ENCODE data around the gene GMDS. TPM values are rescaled to one million over a fixed set of nuclear protein-coding genes. Genes with fewer than 3 reads are reported as not detected.

GMDS gene
- total and polyA plus RNA-seq, 2 experiments from 2014 or later, result 30.1 to 36.5 TPM

DNA sequence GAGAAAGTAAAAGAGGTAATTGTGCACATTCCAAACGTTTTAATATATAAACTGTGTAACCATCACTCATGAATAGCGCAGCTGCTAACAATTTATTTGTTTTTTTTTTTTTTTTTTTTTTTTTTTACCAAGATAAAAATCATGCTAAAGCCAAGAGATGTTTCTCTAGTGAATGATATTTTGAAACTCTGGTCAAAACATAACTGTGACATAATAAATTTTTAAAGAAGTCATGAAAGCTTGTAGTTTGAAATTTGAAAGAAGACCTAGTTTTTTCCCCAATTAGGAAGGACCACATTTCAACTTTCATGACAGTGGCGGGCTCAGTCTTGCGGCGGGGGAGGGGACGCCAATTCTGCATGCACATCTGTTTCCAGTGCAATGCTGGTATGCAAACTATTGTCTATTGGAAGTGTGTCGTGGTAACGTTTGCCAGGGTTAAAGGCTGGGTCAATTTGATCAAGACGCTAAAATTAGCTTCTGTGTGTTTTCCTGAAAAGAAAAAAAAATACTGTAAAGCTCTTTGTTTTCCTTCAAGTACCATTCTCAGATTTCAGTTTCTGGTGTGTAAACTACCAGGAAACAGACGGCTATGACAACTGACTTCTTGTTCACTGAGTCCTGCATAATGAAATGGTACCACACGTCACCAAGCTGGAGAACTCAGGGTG is 423.8 kb downstream of the GMDS start:
- Mint-ChIP-seq H3K4me3 (no peak overlapping the region), H3K27me3 (ENCODE audit: insufficient read depth, low read depth, poor library complexity) (peaks cover 2% of the 10 kb centered on the region), H3K9me3 (no peaks in the 10 kb centered on the region), H3K27ac (no peak overlapping the region), H3K36me3 (ENCODE audit: low read depth) (no peaks in the 10 kb centered on the region), H3K4me1 (peaks cover 17% of the 10 kb centered on the region; the same call in 2 of the 3 replicates)
- H3F3A ChIP-seq (replicated peaks; ENCODE audit: low read depth), result no peaks in the 10 kb centered on the region
- DNase-seq (ENCODE audit: low spot score) (no peak), ATAC-seq (no peak; the same call in 2 of the 3 replicates)
- H3K4me2 ChIP-seq, result peak overlapping the region; percentile 33; the same call in 1 of the 2 replicates
- H2AFZ ChIP-seq, result no peak overlapping the region
- no peaks in the 10 kb centered on the region for H3K36me3 ChIP-seq (ENCODE audit: insufficient read depth)
- H3K79me2 ChIP-seq (replicated peaks; ENCODE audit: insufficient read depth), result no peaks in the 10 kb centered on the region
- H3K27me3 ChIP-seq (ENCODE audit: insufficient read depth), result no peaks in the 10 kb centered on the region
- TF ChIP-seq POLR2AphosphoS5 (IDR thresholded peaks at IDR 0.05; ENCODE audit: low read depth) (no peak), JUNB (IDR thresholded peaks at IDR 0.05; ENCODE audit: unreplicated experiment) (no peak), EZH2 (IDR thresholded peaks at IDR 0.05; ENCODE audit: low read depth, unreplicated experiment) (no peak)
- TF ChIP-seq, protein P1, sequence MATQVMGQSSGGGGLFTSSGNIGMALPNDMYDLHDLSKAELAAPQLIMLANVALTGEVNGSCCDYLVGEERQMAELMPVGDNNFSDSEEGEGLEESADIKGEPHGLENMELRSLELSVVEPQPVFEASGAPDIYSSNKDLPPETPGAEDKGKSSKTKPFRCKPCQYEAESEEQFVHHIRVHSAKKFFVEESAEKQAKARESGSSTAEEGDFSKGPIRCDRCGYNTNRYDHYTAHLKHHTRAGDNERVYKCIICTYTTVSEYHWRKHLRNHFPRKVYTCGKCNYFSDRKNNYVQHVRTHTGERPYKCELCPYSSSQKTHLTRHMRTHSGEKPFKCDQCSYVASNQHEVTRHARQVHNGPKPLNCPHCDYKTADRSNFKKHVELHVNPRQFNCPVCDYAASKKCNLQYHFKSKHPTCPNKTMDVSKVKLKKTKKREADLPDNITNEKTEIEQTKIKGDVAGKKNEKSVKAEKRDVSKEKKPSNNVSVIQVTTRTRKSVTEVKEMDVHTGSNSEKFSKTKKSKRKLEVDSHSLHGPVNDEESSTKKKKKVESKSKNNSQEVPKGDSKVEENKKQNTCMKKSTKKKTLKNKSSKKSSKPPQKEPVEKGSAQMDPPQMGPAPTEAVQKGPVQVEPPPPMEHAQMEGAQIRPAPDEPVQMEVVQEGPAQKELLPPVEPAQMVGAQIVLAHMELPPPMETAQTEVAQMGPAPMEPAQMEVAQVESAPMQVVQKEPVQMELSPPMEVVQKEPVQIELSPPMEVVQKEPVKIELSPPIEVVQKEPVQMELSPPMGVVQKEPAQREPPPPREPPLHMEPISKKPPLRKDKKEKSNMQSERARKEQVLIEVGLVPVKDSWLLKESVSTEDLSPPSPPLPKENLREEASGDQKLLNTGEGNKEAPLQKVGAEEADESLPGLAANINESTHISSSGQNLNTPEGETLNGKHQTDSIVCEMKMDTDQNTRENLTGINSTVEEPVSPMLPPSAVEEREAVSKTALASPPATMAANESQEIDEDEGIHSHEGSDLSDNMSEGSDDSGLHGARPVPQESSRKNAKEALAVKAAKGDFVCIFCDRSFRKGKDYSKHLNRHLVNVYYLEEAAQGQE (IDR thresholded peaks at IDR 0.05; ENCODE audit: unreplicated experiment), result no peak
- TF ChIP-seq, protein P2, sequence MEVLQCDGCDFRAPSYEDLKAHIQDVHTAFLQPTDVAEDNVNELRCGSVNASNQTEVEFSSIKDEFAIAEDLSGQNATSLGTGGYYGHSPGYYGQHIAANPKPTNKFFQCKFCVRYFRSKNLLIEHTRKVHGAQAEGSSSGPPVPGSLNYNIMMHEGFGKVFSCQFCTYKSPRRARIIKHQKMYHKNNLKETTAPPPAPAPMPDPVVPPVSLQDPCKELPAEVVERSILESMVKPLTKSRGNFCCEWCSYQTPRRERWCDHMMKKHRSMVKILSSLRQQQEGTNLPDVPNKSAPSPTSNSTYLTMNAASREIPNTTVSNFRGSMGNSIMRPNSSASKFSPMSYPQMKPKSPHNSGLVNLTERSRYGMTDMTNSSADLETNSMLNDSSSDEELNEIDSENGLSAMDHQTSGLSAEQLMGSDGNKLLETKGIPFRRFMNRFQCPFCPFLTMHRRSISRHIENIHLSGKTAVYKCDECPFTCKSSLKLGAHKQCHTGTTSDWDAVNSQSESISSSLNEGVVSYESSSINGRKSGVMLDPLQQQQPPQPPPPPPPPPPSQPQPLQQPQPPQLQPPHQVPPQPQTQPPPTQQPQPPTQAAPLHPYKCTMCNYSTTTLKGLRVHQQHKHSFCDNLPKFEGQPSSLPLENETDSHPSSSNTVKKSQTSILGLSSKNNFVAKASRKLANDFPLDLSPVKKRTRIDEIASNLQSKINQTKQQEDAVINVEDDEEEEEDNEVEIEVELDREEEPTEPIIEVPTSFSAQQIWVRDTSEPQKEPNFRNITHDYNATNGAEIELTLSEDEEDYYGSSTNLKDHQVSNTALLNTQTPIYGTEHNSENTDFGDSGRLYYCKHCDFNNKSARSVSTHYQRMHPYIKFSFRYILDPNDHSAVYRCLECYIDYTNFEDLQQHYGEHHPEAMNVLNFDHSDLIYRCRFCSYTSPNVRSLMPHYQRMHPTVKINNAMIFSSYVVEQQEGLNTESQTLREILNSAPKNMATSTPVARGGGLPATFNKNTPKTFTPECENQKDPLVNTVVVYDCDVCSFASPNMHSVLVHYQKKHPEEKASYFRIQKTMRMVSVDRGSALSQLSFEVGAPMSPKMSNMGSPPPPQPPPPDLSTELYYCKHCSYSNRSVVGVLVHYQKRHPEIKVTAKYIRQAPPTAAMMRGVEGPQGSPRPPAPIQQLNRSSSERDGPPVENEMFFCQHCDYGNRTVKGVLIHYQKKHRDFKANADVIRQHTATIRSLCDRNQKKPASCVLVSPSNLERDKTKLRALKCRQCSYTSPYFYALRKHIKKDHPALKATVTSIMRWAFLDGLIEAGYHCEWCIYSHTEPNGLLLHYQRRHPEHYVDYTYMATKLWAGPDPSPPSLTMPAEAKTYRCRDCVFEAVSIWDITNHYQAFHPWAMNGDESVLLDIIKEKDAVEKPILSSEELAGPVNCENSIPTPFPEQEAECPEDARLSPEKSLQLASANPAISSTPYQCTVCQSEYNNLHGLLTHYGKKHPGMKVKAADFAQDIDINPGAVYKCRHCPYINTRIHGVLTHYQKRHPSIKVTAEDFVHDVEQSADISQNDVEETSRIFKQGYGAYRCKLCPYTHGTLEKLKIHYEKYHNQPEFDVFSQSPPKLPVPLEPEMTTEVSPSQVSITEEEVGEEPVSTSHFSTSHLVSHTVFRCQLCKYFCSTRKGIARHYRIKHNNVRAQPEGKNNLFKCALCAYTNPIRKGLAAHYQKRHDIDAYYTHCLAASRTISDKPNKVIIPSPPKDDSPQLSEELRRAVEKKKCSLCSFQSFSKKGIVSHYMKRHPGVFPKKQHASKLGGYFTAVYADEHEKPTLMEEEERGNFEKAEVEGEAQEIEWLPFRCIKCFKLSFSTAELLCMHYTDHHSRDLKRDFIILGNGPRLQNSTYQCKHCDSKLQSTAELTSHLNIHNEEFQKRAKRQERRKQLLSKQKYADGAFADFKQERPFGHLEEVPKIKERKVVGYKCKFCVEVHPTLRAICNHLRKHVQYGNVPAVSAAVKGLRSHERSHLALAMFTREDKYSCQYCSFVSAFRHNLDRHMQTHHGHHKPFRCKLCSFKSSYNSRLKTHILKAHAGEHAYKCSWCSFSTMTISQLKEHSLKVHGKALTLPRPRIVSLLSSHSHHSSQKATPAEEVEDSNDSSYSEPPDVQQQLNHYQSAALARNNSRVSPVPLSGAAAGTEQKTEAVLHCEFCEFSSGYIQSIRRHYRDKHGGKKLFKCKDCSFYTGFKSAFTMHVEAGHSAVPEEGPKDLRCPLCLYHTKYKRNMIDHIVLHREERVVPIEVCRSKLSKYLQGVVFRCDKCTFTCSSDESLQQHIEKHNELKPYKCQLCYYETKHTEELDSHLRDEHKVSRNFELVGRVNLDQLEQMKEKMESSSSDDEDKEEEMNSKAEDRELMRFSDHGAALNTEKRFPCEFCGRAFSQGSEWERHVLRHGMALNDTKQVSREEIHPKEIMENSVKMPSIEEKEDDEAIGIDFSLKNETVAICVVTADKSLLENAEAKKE (CRISPR knock-in tag; IDR thresholded peaks at IDR 0.05), result no peak
- TF ChIP-seq, protein P3, sequence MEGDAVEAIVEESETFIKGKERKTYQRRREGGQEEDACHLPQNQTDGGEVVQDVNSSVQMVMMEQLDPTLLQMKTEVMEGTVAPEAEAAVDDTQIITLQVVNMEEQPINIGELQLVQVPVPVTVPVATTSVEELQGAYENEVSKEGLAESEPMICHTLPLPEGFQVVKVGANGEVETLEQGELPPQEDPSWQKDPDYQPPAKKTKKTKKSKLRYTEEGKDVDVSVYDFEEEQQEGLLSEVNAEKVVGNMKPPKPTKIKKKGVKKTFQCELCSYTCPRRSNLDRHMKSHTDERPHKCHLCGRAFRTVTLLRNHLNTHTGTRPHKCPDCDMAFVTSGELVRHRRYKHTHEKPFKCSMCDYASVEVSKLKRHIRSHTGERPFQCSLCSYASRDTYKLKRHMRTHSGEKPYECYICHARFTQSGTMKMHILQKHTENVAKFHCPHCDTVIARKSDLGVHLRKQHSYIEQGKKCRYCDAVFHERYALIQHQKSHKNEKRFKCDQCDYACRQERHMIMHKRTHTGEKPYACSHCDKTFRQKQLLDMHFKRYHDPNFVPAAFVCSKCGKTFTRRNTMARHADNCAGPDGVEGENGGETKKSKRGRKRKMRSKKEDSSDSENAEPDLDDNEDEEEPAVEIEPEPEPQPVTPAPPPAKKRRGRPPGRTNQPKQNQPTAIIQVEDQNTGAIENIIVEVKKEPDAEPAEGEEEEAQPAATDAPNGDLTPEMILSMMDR (conservative IDR thresholded peaks at IDR 0.05; ENCODE audit: low read depth in 2 of 2), result no peak
- TF ChIP-seq, protein P4, sequence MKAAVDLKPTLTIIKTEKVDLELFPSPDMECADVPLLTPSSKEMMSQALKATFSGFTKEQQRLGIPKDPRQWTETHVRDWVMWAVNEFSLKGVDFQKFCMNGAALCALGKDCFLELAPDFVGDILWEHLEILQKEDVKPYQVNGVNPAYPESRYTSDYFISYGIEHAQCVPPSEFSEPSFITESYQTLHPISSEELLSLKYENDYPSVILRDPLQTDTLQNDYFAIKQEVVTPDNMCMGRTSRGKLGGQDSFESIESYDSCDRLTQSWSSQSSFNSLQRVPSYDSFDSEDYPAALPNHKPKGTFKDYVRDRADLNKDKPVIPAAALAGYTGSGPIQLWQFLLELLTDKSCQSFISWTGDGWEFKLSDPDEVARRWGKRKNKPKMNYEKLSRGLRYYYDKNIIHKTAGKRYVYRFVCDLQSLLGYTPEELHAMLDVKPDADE (IDR thresholded peaks at IDR 0.05), result no peak
- H4K20me1 ChIP-seq (replicated peaks; ENCODE audit: insufficient read depth), result no peaks in the 10 kb centered on the region
- peaks cover 14% of the 10 kb centered on the region for H3K4me1 ChIP-seq (ENCODE audit: insufficient read depth)
- H3K27ac ChIP-seq (ENCODE audit: low read depth), result no peak overlapping the region
- H3K4me3 ChIP-seq, result 0 out of 2 replicates have a peak overlapping the region, but pooled peaks have one; percentile 19
- no peaks in the 10 kb centered on the region for H3K9me2 ChIP-seq (ENCODE audit: insufficient read depth)
